Mucosa of rectum (tissue), 2 donors: ENCODE measurements around the gene CELF3.

Experiments used
- H3K27ac ChIP-seq, 2 donors: one replicate each; pipeline ENCODE4 v1.7.0; 2013; ENCODE audit warnings: inconsistent platforms in 2 of 2, low read depth in 2 of 2, low read length in 2 of 2
- H3K27me3 ChIP-seq, 2 donors: one replicate each; pipeline ENCODE4 v1.7.0; 2013; ENCODE audit warnings: low read length in 2 of 2; ENCODE audit not compliant: control insufficient read depth in 2 of 2, insufficient read depth in 2 of 2
- H3K36me3 ChIP-seq, 2 donors: one replicate each; pipeline ENCODE4 v1.7.0; 2013; ENCODE audit warnings: low read length in 2 of 2; ENCODE audit not compliant: control insufficient read depth in 2 of 2, insufficient read depth in 2 of 2
- H3K4me1 ChIP-seq, 2 donors: one replicate each; pipeline ENCODE4 v1.7.0; 2013; ENCODE audit warnings: low read length in 2 of 2, mild to moderate bottlenecking in 1 of 2; ENCODE audit not compliant: control insufficient read depth in 2 of 2, insufficient read depth in 2 of 2
- H3K4me3 ChIP-seq, 2 donors: one replicate each; pipeline ENCODE4 v1.7.0; 2013; ENCODE audit warnings: low read length in 2 of 2
- H3K9ac ChIP-seq, 2 donors: one replicate each; pipeline ENCODE4 v1.7.0; 2013; ENCODE audit warnings: low read length in 2 of 2, low read depth in 1 of 2, mild to moderate bottlenecking in 1 of 2
- H3K9me3 ChIP-seq, 2 donors: one replicate each; pipeline ENCODE4 v1.7.0; 2013; ENCODE audit warnings: low read length in 2 of 2; ENCODE audit not compliant: control insufficient read depth in 2 of 2
- donor health status: healthy.
- donor health status: Normal muscosa, but diverticular disease.

Gene CELF3

GRCh38 chr1:151720554-151720953, 4.0 kb upstream of the CELF3 start:
- Histone ChIP-seq H3K4me1 (peaks cover 16 to 21% of the 10 kb centered on the region in 2 donors), H3K4me3 (peak overlapping the region; percentile 60 to 61), H3K27me3 (no peaks in the 10 kb centered on the region), H3K36me3 (no peaks in the 10 kb centered on the region), H3K9me3 (no peaks in the 10 kb centered on the region), H3K9ac (peak overlapping the region; percentile 21 to 54), H3K27ac (peak overlapping the region; percentile 24 to 74)

GRCh38 chr1:151720125-151720524, 3.5 kb upstream of the CELF3 start:
- no peaks in the 10 kb centered on the region for H3K9me3 ChIP-seq
- H3K27me3 ChIP-seq: no peaks in the 10 kb centered on the region
- peak overlapping the region in 1 of 2 donors; percentile 60 for H3K4me3 ChIP-seq
- H3K9ac ChIP-seq: peak overlapping the region; percentile 21 to 54
- no peaks in the 10 kb centered on the region for H3K36me3 ChIP-seq
- H3K4me1 ChIP-seq: peaks cover 16 to 21% of the 10 kb centered on the region in 2 donors
- H3K27ac ChIP-seq: peak overlapping the region; percentile 24 to 74

GRCh38 chr1:151718666-151719065, 2.1 kb upstream of the CELF3 start:
- no peak overlapping the region for H3K27ac ChIP-seq

GRCh38 chr1:151718011-151718431, 1.4 kb upstream of the CELF3 start:
- H3K27me3 ChIP-seq: no peaks in the 10 kb centered on the region
- H3K9ac ChIP-seq: no peak overlapping the region
- H3K27ac ChIP-seq: no peak overlapping the region
- peaks cover 20 to 23% of the 10 kb centered on the region in 2 donors for H3K4me1 ChIP-seq
- no peaks in the 10 kb centered on the region for H3K36me3 ChIP-seq
- H3K9me3 ChIP-seq: no peaks in the 10 kb centered on the region
- H3K4me3 ChIP-seq: no peak overlapping the region

More at GRCh38 chr1:151718666-151719065, 2.1 kb upstream of the CELF3 start:
- Histone ChIP-seq H3K9ac (no peak overlapping the region), H3K4me1 (peaks cover 16% of the 10 kb centered on the region in 2 donors), H3K36me3 (no peaks in the 10 kb centered on the region), H3K27me3 (no peaks in the 10 kb centered on the region), H3K9me3 (no peaks in the 10 kb centered on the region), H3K4me3 (no peak overlapping the region)

GRCh38 chr1:151716405-151716762, 219 bp downstream of the CELF3 start:
- H3K4me3 ChIP-seq: no peak overlapping the region
- no peaks in the 10 kb centered on the region for H3K27me3 ChIP-seq
- H3K36me3 ChIP-seq: no peaks in the 10 kb centered on the region
- no peaks in the 10 kb centered on the region for H3K9me3 ChIP-seq
- no peak overlapping the region for H3K9ac ChIP-seq
- H3K4me1 ChIP-seq: peaks cover 24 to 31% of the 10 kb centered on the region in 2 donors
- H3K27ac ChIP-seq: no peak overlapping the region

GRCh38 chr1:151715726-151716404, 738 bp downstream of the CELF3 start:
- H3K9me3 ChIP-seq: no peaks in the 10 kb centered on the region
- H3K4me1 ChIP-seq: peaks cover 23 to 29% of the 10 kb centered on the region in 2 donors
- H3K36me3 ChIP-seq: no peaks in the 10 kb centered on the region
- no peak overlapping the region for H3K4me3 ChIP-seq
- H3K9ac ChIP-seq: no peak overlapping the region
- no peak overlapping the region for H3K27ac ChIP-seq
- no peaks in the 10 kb centered on the region for H3K27me3 ChIP-seq

GRCh38 chr1:151714820-151715725, 1.5 kb downstream of the CELF3 start:
- Histone ChIP-seq H3K9me3 (no peaks in the 10 kb centered on the region), H3K36me3 (no peaks in the 10 kb centered on the region), H3K4me1 (peaks cover 15 to 21% of the 10 kb centered on the region in 2 donors), H3K9ac (no peak overlapping the region), H3K4me3 (no peak overlapping the region), H3K27me3 (no peaks in the 10 kb centered on the region), H3K27ac (no peak overlapping the region)

- H3K27me3 ChIP-seq: no peaks in the 10 kb centered on the region
- no peaks in the 10 kb centered on the region for H3K9me3 ChIP-seq
- no peak overlapping the region for H3K9ac ChIP-seq
- H3K4me1 ChIP-seq: peaks cover 14 to 21% of the 10 kb centered on the region in 2 donors
- H3K4me3 ChIP-seq: no peak overlapping the region
- H3K36me3 ChIP-seq: no peaks in the 10 kb centered on the region
- no peak overlapping the region for H3K27ac ChIP-seq
Observed at GRCh38 chr1:151713874-151714273, 2.7 kb downstream of the CELF3 start.

GRCh38 chr1:151713044-151713443, 3.6 kb downstream of the CELF3 start:
- Histone ChIP-seq H3K9ac (no peak overlapping the region), H3K36me3 (no peaks in the 10 kb centered on the region), H3K9me3 (no peaks in the 10 kb centered on the region), H3K27me3 (no peaks in the 10 kb centered on the region), H3K4me3 (peak overlapping the region; percentile 28 to 45), H3K27ac (peak overlapping the region in 1 of 2 donors; percentile 23), H3K4me1 (peaks cover 14 to 21% of the 10 kb centered on the region in 2 donors)

GRCh38 chr1:151711951-151712350, 4.7 kb downstream of the CELF3 start:
- H3K36me3 ChIP-seq: no peaks in the 10 kb centered on the region
- H3K4me1 ChIP-seq: peaks cover 14 to 21% of the 10 kb centered on the region in 2 donors
- H3K4me3 ChIP-seq: no peak overlapping the region
- no peak overlapping the region for H3K27ac ChIP-seq
- H3K9ac ChIP-seq: no peak overlapping the region
- no peaks in the 10 kb centered on the region for H3K9me3 ChIP-seq
- H3K27me3 ChIP-seq: no peaks in the 10 kb centered on the region
